B cell (primary cell): ENCODE measurements around the gene TRMT2A.

Source experiments
- CTCF ChIP-seq: fragments of 200-600 bp; IDR thresholded peaks from one replicate; pipeline ENCODE4 v1.8.0; 2022; ENCODE audit warnings: antibody characterized with exemption, mild to moderate bottlenecking
- EZH2 ChIP-seq: IDR thresholded peaks from 2 replicates; pipeline ENCODE4 v1.6.1; 2012; ENCODE audit warnings: borderline replicate concordance, low read depth, mild to moderate bottlenecking, moderate library complexity, low read length; ENCODE audit not compliant: insufficient read depth, poor library complexity, severe bottlenecking

GRCh38 chr22:20128619-20128901 is 11.5 kb upstream of the TRMT2A start:
- TF ChIP-seq EZH2 (no peak), CTCF (no peak)
